Skeletal muscle satellite cell (primary cell): ENCODE measurements around the gene SLC38A3.
"Not testable (repeated sequence)": the region's sequence is repeated elsewhere in the genome, so short reads cannot be mapped to it uniquely, and the experiment has no call there.

Experiments
- H3K27me3 ChIP-seq: 2 replicates; pipeline ENCODE4 v1.7.0; 2013; ENCODE audit warnings: low read length; ENCODE audit not compliant: control insufficient read depth, insufficient read depth
- H3K36me3 ChIP-seq: 2 replicates; pipeline ENCODE4 v1.7.0; 2013; ENCODE audit warnings: mild to moderate bottlenecking, control low read depth, low read length; ENCODE audit not compliant: insufficient read depth
- H3K4me1 ChIP-seq: 2 replicates; pipeline ENCODE4 v1.7.0; 2013; ENCODE audit warnings: low read length; ENCODE audit not compliant: control insufficient read depth, insufficient read depth
- H3K4me2 ChIP-seq: 2 replicates; pipeline ENCODE4 v1.7.0; 2013; ENCODE audit warnings: mild to moderate bottlenecking, low read length
- H3K4me3 ChIP-seq: 2 replicates; pipeline ENCODE4 v1.7.0; 2013; ENCODE audit warnings: low read length
- H3K9ac ChIP-seq: 2 replicates; pipeline ENCODE4 v1.7.0; 2013; ENCODE audit warnings: mild to moderate bottlenecking, low read depth, low read length, moderate library complexity
- H3K9me3 ChIP-seq: replicated peaks from 2 replicates; pipeline ENCODE4 v1.7.0; 2013; ENCODE audit warnings: mild to moderate bottlenecking, control low read depth, low read length

SLC38A3 gene

DNA sequence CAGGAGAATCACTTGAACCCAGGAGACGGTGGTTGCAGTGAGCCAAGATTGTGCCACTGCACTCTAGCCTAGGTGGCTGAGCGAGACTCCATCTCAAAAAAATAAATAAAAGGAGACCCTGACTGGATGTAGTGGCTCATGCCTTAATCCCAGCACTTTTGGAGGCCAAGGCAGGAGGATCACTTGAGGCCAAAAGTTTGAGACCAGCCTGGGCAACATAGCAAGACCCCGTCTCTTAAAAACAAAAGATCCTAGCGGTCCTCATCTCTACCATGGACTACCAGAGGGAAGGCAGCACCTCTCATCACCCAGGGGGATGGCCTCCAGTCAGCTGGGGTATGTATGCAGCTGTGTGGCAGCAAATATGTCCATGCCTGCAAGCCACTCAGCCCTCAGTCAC, 57.1 kb downstream of the SLC38A3 start:
- not testable (repeated sequence) for H3K4me2 ChIP-seq, H3K9me3 ChIP-seq, H3K4me3 ChIP-seq, H3K27me3 ChIP-seq, H3K9ac ChIP-seq
- Histone ChIP-seq H3K36me3 (peaks cover 24% of the 10 kb centered on the region), H3K4me1 (peaks cover 53% of the 10 kb centered on the region)

DNA sequence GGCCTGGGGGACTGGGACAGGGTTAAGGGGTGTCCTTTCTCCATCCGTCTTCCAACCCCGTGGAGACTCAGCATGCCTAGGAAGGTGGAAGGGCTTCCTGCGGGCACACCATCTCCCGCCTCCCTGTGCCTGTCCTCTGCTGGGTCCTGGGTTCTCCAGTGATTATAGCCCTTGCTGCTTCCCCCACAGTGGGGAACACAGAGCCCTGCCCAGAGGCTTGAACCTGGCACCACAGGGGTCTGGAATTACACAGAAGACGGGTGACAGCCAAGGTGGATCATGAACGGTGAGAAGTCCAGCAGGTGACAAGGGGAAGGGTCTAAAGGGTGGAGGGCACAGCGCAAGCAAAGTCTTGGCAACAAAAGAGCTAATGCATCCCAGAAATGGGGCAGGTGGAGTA, 57.7 kb downstream of the SLC38A3 start:
- Histone ChIP-seq H3K4me2 (no peak overlapping the region), H3K27me3 (no peaks in the 10 kb centered on the region), H3K4me1 (peaks cover 58% of the 10 kb centered on the region), H3K9ac (no peak overlapping the region), H3K36me3 (peaks cover 20% of the 10 kb centered on the region), H3K9me3 (no peaks in the 10 kb centered on the region), H3K4me3 (no peak overlapping the region)

DNA sequence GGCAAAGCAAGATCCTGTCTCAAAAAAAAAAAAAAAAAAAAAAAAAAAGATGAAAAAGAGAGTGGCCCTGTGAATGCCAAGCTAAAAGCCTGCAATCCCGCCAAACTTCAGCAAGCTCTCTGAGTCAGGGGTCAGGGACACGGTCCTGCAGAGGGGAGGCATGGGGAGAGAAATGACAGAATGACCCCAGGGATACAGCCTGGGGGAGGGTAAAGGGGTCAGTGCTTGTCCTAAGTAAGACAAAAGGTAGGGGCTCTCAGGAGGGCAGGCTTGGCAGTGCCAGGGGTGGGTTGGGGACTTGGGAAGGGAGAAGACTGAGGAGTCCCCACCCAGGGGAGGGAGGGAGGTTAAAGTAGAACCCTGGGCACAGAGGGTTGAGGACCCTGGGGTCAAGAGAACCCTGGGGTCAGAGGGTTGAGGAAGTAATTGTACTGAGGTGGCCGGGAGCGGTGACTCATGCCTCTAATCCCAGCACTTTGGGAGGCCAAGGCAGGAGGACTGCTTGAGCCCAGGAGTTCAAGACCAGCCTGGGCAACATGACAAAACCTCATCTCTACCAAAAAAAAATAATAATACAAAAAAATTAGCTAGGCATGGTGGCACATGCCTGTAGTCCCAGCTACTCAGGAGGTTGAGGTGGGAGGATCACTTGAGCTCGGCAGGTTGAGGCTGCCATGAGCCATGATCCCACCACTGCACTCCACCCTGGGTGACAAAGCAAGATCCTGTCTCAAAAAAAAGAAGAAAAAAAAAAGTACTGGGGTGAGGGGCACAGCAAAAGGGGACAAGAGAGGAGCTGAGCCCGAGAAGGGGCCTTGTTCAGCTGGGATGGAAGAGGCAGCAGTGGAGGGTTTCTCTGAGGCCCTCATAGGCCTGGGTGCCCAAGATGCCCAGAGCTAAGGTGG, 58.7 kb downstream of the SLC38A3 start:
- Histone ChIP-seq H3K9me3 (no peaks in the 10 kb centered on the region), H3K4me2 (peak overlapping the region; percentile 60), H3K4me3 (no peak overlapping the region), H3K27me3 (no peaks in the 10 kb centered on the region), H3K9ac (peak overlapping the region; percentile 10), H3K4me1 (peaks cover 65% of the 10 kb centered on the region), H3K36me3 (peaks cover 10% of the 10 kb centered on the region)

DNA sequence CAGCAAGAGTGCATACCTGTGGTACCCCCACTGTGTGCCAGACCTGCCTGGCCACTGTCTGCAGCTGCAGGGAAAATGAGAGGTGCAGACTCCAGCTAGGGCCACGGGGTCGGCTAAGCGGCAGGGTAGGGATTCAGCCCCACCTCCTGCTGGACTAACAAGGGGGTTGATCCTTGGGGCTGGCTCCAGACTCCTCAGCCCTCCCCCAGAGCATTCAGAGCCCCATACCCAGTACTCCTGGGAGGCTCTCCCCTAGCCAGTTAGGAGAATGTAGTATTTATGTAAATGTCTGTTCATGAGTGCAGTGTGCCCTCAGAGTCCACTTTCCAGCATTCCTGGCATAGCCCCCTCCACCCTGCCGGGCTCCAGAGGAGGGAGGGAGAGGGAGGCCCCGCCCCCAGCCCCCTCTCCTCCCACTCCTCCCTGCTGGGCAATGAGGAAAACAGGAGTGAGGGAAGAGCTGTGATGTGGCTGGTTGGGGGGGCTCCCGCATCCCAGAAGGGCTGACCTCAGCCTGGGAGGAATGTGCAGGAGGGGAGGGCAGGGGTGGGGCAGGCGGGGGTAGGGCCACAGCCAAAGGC, 59.4 kb downstream of the SLC38A3 start:
- Histone ChIP-seq H3K9ac (peak overlapping the region; percentile 44), H3K4me1 (peaks cover 69% of the 10 kb centered on the region), H3K27me3 (no peaks in the 10 kb centered on the region), H3K4me3 (no peak overlapping the region), H3K9me3 (no peaks in the 10 kb centered on the region), H3K36me3 (peaks cover 3% of the 10 kb centered on the region), H3K4me2 (peak overlapping the region; percentile 60)

DNA sequence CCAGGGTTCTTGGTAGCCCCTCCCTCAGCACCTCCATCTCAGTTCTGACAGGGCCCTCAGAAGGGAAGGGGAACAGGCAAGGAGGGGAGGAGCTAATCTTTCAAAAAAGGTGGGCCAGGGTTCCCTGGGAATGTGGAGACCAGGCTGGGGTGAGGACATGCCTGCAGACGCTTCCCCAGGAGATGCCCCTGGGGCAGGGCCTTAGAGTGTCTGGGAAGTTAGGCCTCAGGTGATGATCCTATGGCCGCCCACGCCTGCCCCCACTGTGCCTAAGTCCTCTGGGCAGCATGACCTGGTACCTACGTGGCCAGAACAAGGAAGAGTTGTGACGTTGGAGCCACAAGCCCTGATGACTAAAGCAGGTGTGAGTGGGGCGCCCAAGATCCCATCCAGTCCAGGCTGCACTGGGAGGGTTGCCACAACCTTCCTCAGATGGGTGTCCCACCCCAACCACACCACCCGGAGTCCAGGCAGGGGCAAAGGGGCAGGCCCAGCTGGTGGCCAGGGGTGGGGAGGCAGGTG, 60.0 kb downstream of the SLC38A3 start:
- no peaks in the 10 kb centered on the region for H3K36me3 ChIP-seq
- H3K27me3 ChIP-seq: no peaks in the 10 kb centered on the region
- H3K4me1 ChIP-seq: peaks cover 71% of the 10 kb centered on the region
- H3K4me3 ChIP-seq: no peak overlapping the region
- H3K4me2 ChIP-seq: peak overlapping the region; percentile 21
- H3K9ac ChIP-seq: peak overlapping the region; percentile 44
- no peaks in the 10 kb centered on the region for H3K9me3 ChIP-seq

DNA sequence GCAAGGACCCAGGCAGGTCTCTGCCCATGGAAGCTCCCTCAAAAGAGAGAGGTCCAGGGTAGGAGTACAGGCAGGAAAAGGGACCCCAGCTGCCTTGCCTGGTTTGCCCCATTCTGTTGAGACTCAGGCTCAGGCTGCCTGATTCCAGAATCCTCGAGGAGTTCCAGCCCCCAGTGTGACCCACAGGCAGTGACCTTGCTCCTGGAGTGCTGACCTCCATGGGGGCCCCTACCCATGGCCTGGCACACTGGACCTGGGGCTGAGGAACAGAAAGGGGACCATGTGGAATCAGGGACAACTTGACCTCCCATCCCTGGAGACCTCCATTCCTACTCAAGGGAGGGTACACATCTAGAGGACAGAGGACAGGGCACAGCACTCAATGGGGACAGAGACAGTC, 60.5 kb downstream of the SLC38A3 start:
- peaks cover 72% of the 10 kb centered on the region for H3K4me1 ChIP-seq
- peak overlapping the region; percentile 44 for H3K9ac ChIP-seq
- no peak overlapping the region for H3K4me3 ChIP-seq
- no peaks in the 10 kb centered on the region for H3K9me3 ChIP-seq
- no peak overlapping the region for H3K4me2 ChIP-seq
- H3K27me3 ChIP-seq: no peaks in the 10 kb centered on the region
- H3K36me3 ChIP-seq: no peaks in the 10 kb centered on the region

DNA sequence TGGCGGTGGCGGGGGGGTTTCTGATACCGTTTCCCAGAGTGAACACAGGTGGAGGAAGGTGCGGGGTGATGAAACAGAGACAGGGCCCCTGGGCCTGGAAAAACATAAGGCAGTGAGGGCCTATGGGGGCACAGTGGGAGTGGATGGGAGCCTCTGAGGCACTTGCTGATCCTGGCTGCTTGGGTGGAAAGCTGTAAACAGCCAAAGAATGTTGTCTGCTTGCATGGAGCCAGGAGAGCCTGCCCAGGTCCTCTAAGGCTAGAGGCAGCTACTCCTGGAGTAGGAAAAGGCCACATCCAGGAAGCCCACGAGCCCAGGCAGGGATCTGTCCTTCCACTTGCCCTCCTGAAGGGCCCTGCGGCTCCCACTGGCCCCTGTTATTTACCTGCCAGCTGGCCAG, 60.9 kb downstream of the SLC38A3 start:
- Histone ChIP-seq H3K4me3 (no peak overlapping the region), H3K4me1 (peaks cover 71% of the 10 kb centered on the region), H3K9ac (no peak overlapping the region), H3K9me3 (no peaks in the 10 kb centered on the region), H3K27me3 (no peaks in the 10 kb centered on the region), H3K4me2 (no peak overlapping the region), H3K36me3 (no peaks in the 10 kb centered on the region)

DNA sequence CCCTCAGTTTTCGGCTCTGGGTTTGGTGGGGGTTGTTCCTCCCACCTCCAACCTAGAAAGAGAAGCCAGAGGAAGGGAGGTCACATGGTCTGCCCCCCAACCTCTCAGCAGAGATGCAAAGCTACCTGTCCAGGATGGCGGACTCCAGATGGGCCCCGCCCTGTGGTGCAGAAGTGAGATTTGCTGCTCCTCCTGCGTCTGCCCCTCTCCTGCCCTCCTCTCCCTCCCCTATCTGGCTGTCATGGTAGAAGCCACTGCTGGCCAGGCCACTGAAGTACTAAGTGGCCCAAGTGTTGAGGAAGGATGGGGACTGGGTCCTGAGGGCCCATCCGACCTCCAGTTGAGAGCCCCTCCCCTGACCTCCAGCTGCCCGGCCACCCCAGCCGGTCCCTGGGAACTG, 61.8 kb downstream of the SLC38A3 start:
- Histone ChIP-seq H3K9ac (peak overlapping the region; percentile 58), H3K4me1 (peaks cover 64% of the 10 kb centered on the region), H3K27me3 (no peaks in the 10 kb centered on the region), H3K9me3 (no peaks in the 10 kb centered on the region), H3K4me3 (peak overlapping the region; percentile 69), H3K36me3 (no peaks in the 10 kb centered on the region), H3K4me2 (peak overlapping the region; percentile 80)

DNA sequence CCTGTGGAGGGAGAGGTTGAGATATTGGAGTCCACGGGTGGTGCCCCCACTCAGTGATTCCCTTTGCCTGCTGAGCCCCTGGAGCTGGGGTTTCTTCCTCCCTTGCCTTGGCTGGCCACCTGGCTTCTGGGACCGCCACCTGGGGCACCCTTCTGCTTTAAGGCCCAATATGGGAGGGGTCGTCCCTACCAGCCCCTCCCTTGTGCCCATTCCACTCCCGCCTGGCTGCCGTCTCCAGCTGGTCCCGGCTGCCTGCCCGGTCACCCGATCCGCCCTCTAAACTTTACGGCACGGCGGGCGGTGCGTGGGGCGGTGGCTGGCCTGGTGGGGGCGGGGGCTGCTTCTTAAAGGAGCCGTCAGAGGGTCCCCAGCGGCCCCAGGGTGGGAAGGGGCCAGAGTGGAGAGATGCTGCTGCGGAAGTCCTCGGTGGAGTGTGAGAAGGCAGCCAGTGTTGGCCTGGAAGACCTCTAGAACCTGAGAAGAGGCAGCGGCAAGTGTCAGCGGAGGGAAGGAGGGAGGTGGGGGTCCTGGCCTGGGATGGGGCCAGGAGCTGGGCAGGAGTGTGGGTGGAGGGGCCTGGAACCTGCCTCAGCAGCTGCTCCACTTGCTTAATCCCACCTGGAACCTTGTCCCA, 62.3 kb downstream of the SLC38A3 start:
- Histone ChIP-seq H3K4me1 (peaks cover 64% of the 10 kb centered on the region), H3K4me2 (peak overlapping the region; percentile 80), H3K4me3 (peak overlapping the region; percentile 69), H3K27me3 (no peaks in the 10 kb centered on the region), H3K36me3 (no peaks in the 10 kb centered on the region), H3K9ac (peak overlapping the region; percentile 58), H3K9me3 (no peaks in the 10 kb centered on the region)

DNA sequence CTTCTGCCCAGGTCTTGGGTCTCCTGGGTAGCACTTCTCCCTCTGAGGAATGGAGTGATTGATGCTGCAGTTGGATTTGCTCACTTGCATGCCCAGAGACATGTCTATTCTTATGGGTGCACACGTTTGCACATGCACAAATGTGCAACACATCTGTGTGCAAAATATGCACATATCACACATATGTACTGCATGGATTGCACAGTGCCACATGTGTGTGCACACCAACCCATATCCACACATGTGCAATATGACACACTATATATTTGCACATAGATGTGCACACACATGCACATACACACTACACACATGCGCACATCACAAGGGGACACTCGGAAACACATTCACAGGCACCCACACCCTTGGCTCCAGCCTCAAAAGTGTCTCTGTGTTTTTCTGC, 63.2 kb downstream of the SLC38A3 start:
- peaks cover 66% of the 10 kb centered on the region for H3K4me1 ChIP-seq

DNA sequence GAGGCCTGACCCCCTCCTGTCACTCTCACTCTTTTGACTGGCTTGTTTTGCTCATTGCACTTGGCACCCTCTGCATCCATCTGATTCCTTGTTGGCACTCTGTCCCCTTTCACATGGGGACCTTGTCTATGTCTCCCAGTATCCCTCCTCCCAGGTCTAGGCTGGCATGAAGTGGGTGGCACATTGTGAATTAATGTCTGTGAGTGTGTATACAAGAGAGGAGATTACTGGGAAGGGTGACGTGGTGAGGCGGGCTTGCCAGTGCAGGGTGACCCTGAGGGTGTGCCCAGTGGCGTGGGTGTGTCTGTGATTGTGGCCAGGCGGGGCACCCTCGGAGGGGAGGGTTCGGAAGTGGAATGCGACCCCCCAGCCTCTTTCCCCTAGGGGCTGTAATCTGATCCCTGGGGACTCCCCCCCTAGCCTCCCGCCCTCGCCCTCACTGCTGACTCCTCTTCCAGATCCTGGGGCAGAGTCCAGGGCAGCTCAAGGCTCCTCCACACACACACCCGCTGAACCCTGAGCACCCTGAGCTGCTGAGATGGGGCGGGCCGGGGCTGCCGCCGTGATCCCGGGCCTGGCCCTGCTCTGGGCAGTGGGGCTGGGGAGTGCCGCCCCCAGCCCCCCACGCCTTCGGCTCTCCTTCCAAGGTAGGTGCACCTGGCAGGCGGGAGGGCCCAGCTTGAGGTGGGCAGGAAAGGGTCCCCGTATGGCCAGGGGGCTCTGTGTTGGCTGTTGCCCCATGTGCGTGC, 63.8 kb downstream of the SLC38A3 start, which contains the start of gene SEMA3B:
Gene SEMA3B, plus strand, starts transcription at position 445 of the 749 bp plus-strand sequence. Its CDS starts 94 bp downstream, at position 539.
- no peak within 1 kb of the TSS for H3K9ac ChIP-seq
- no peaks in the 10 kb centered on the region for H3K36me3 ChIP-seq
- H3K4me3 ChIP-seq: peak within 1 kb of the TSS; percentile 2
- H3K9me3 ChIP-seq: no peaks in the 10 kb centered on the region
- peak within 1 kb of the TSS; percentile 54 for H3K4me2 ChIP-seq
- peaks cover 61% of the 10 kb centered on the region for H3K4me1 ChIP-seq
- no peaks in the 10 kb centered on the region for H3K27me3 ChIP-seq

More for the DNA sequence above, 63.2 kb downstream of the SLC38A3 start:
- Histone ChIP-seq H3K4me2 (peak overlapping the region; percentile 54), H3K27me3 (no peaks in the 10 kb centered on the region), H3K9me3 (no peaks in the 10 kb centered on the region), H3K36me3 (no peaks in the 10 kb centered on the region), H3K4me3 (no peak overlapping the region), H3K9ac (no peak overlapping the region)
